ENCODE data around the gene WNK2. TPM values are rescaled to one million over a fixed set of nuclear protein-coding genes. Genes with fewer than 3 reads are reported as not detected.

The WNK2 gene
- total and polyA plus RNA-seq, 4 donors: 29.2 to 124 (median 69.5) TPM

GRCh38 chr9:93172666-93173364 lies 11.1 kb upstream of the WNK2 start:
- Histone ChIP-seq H3K36me3 (ENCODE audit: control insufficient read depth, insufficient read depth, low read length) (no peaks in the 10 kb centered on the region), H3K27ac (ENCODE audit: low read depth, low read length) (no peak overlapping the region), H3K9me3 (ENCODE audit: control insufficient read depth, insufficient read depth, low read length) (no peaks in the 10 kb centered on the region), H3K4me1 (ENCODE audit: control insufficient read depth, insufficient read depth, low read length) (peaks cover 14% of the 10 kb centered on the region), H3K27me3 (ENCODE audit: control insufficient read depth, insufficient read depth, low read length) (no peaks in the 10 kb centered on the region), H3K4me3 (ENCODE audit: low read depth, low read length) (no peak overlapping the region)
- 64% methylated on average over 20 of the region's 20 CpGs for WGBS (ENCODE audit: insufficient coverage)
- DNase-seq (ENCODE audit: low read depth in 4 of 6, low spot score in 6 of 6): no peak

- H3K4me1 ChIP-seq (ENCODE audit: control insufficient read depth, insufficient read depth, low read length): peaks cover 10% of the 10 kb centered on the region
- no peak overlapping the region for H3K27ac ChIP-seq (ENCODE audit: low read depth, low read length)
- H3K9me3 ChIP-seq (ENCODE audit: control insufficient read depth, insufficient read depth, low read length): no peaks in the 10 kb centered on the region
- 78% methylated on average over 11 of the region's 12 CpGs for WGBS (ENCODE audit: insufficient coverage)
- H3K27me3 ChIP-seq (ENCODE audit: control insufficient read depth, insufficient read depth, low read length): no peaks in the 10 kb centered on the region
- no peak for DNase-seq (ENCODE audit: low read depth in 4 of 6, low spot score in 6 of 6)
- no peak overlapping the region for H3K4me3 ChIP-seq (ENCODE audit: low read depth, low read length)
- H3K36me3 ChIP-seq (ENCODE audit: control insufficient read depth, insufficient read depth, low read length): no peaks in the 10 kb centered on the region
Observed at GRCh38 chr9:93173365-93174051, 10.4 kb upstream of the WNK2 start.

- WGBS (ENCODE audit: insufficient coverage): 91% methylated on average over 1 of the region's 3 CpGs
Observed at GRCh38 chr9:93174976-93175375, 9.0 kb upstream of the WNK2 start.

GRCh38 chr9:93177676-93178075 lies 6.3 kb upstream of the WNK2 start:
- no peaks in the 10 kb centered on the region for H3K36me3 ChIP-seq (ENCODE audit: control insufficient read depth, insufficient read depth, low read length)
- no peaks in the 10 kb centered on the region for H3K9me3 ChIP-seq (ENCODE audit: control insufficient read depth, insufficient read depth, low read length)
- H3K27me3 ChIP-seq (ENCODE audit: control insufficient read depth, insufficient read depth, low read length): no peaks in the 10 kb centered on the region
- no peak overlapping the region for H3K27ac ChIP-seq (ENCODE audit: low read depth, low read length)
- DNase-seq (ENCODE audit: low read depth in 4 of 6, low spot score in 6 of 6): no peak
- 61% methylated on average over 5 of the region's 6 CpGs for WGBS (ENCODE audit: insufficient coverage)
- H3K4me3 ChIP-seq (ENCODE audit: low read depth, low read length): no peak overlapping the region
- H3K4me1 ChIP-seq (ENCODE audit: control insufficient read depth, insufficient read depth, low read length): peaks cover 9% of the 10 kb centered on the region

More at GRCh38 chr9:93174976-93175375, 9.0 kb upstream of the WNK2 start:
- no peak for DNase-seq (ENCODE audit: low read depth in 4 of 6, low spot score in 6 of 6)
- Histone ChIP-seq H3K27me3 (ENCODE audit: control insufficient read depth, insufficient read depth, low read length) (no peaks in the 10 kb centered on the region), H3K36me3 (ENCODE audit: control insufficient read depth, insufficient read depth, low read length) (no peaks in the 10 kb centered on the region), H3K9me3 (ENCODE audit: control insufficient read depth, insufficient read depth, low read length) (no peaks in the 10 kb centered on the region), H3K4me1 (ENCODE audit: control insufficient read depth, insufficient read depth, low read length) (peaks cover 10% of the 10 kb centered on the region), H3K27ac (ENCODE audit: low read depth, low read length) (no peak overlapping the region), H3K4me3 (ENCODE audit: low read depth, low read length) (no peak overlapping the region)

- H3K4me3 ChIP-seq (ENCODE audit: low read depth, low read length): no peak overlapping the region
- 82% methylated on average over 22 of the region's 22 CpGs for WGBS (ENCODE audit: insufficient coverage)
- no peak overlapping the region for H3K27ac ChIP-seq (ENCODE audit: low read depth, low read length)
- H3K4me1 ChIP-seq (ENCODE audit: control insufficient read depth, insufficient read depth, low read length): peaks cover 17% of the 10 kb centered on the region
- no peaks in the 10 kb centered on the region for H3K9me3 ChIP-seq (ENCODE audit: control insufficient read depth, insufficient read depth, low read length)
- H3K36me3 ChIP-seq (ENCODE audit: control insufficient read depth, insufficient read depth, low read length): no peaks in the 10 kb centered on the region
- peaks cover 5% of the 10 kb centered on the region for H3K27me3 ChIP-seq (ENCODE audit: control insufficient read depth, insufficient read depth, low read length)
- DNase-seq (ENCODE audit: low read depth in 4 of 6, low spot score in 6 of 6): no peak
Observed at GRCh38 chr9:93178851-93179786, 4.8 kb upstream of the WNK2 start.

- Histone ChIP-seq H3K4me3 (ENCODE audit: low read depth, low read length) (no peak overlapping the region), H3K4me1 (ENCODE audit: control insufficient read depth, insufficient read depth, low read length) (peaks cover 24% of the 10 kb centered on the region), H3K36me3 (ENCODE audit: control insufficient read depth, insufficient read depth, low read length) (peaks cover 7% of the 10 kb centered on the region), H3K27me3 (ENCODE audit: control insufficient read depth, insufficient read depth, low read length) (peaks cover 5% of the 10 kb centered on the region), H3K27ac (ENCODE audit: low read depth, low read length) (no peak overlapping the region), H3K9me3 (ENCODE audit: control insufficient read depth, insufficient read depth, low read length) (no peaks in the 10 kb centered on the region)
- 73% methylated on average over 1 of the region's 1 CpG for WGBS (ENCODE audit: insufficient coverage)
- no peak for DNase-seq (ENCODE audit: low read depth in 4 of 6, low spot score in 6 of 6)
Observed at GRCh38 chr9:93180938-93181337, 3.0 kb upstream of the WNK2 start.

GRCh38 chr9:93181672-93182435 lies 2.1 kb upstream of the WNK2 start:
- no peak for DNase-seq (ENCODE audit: low read depth in 4 of 6, low spot score in 6 of 6)
- H3K36me3 ChIP-seq (ENCODE audit: control insufficient read depth, insufficient read depth, low read length): peaks cover 10% of the 10 kb centered on the region
- no peak overlapping the region for H3K27ac ChIP-seq (ENCODE audit: low read depth, low read length)
- no peaks in the 10 kb centered on the region for H3K9me3 ChIP-seq (ENCODE audit: control insufficient read depth, insufficient read depth, low read length)
- H3K4me1 ChIP-seq (ENCODE audit: control insufficient read depth, insufficient read depth, low read length): peaks cover 33% of the 10 kb centered on the region
- no peak overlapping the region for H3K4me3 ChIP-seq (ENCODE audit: low read depth, low read length)
- 91% methylated on average over 5 of the region's 5 CpGs for WGBS (ENCODE audit: insufficient coverage)
- H3K27me3 ChIP-seq (ENCODE audit: control insufficient read depth, insufficient read depth, low read length): peaks cover 5% of the 10 kb centered on the region

- H3K27me3 ChIP-seq (ENCODE audit: control insufficient read depth, insufficient read depth, low read length): peaks cover 5% of the 10 kb centered on the region
- 90% methylated on average over 1 of the region's 6 CpGs for WGBS (ENCODE audit: insufficient coverage)
- H3K4me3 ChIP-seq (ENCODE audit: low read depth, low read length): no peak overlapping the region
- no peaks in the 10 kb centered on the region for H3K9me3 ChIP-seq (ENCODE audit: control insufficient read depth, insufficient read depth, low read length)
- H3K27ac ChIP-seq (ENCODE audit: low read depth, low read length): no peak overlapping the region
- DNase-seq (ENCODE audit: low read depth in 4 of 6, low spot score in 6 of 6): no peak
- peaks cover 11% of the 10 kb centered on the region for H3K36me3 ChIP-seq (ENCODE audit: control insufficient read depth, insufficient read depth, low read length)
- peaks cover 39% of the 10 kb centered on the region for H3K4me1 ChIP-seq (ENCODE audit: control insufficient read depth, insufficient read depth, low read length)
Observed at GRCh38 chr9:93182572-93182971, 1.4 kb upstream of the WNK2 start.

GRCh38 chr9:93183131-93183662 lies 742 bp upstream of the WNK2 start:
- H3K4me1 ChIP-seq (ENCODE audit: control insufficient read depth, insufficient read depth, low read length): peaks cover 41% of the 10 kb centered on the region
- H3K27ac ChIP-seq (ENCODE audit: low read depth, low read length): no peak overlapping the region
- peaks cover 17% of the 10 kb centered on the region for H3K36me3 ChIP-seq (ENCODE audit: control insufficient read depth, insufficient read depth, low read length)
- DNase-seq (ENCODE audit: low read depth in 4 of 6, low spot score in 6 of 6): no peak
- peaks cover 5% of the 10 kb centered on the region for H3K27me3 ChIP-seq (ENCODE audit: control insufficient read depth, insufficient read depth, low read length)
- H3K4me3 ChIP-seq (ENCODE audit: low read depth, low read length): peak overlapping the region; percentile 54
- no peaks in the 10 kb centered on the region for H3K9me3 ChIP-seq (ENCODE audit: control insufficient read depth, insufficient read depth, low read length)
- 88% methylated on average over 4 of the region's 5 CpGs for WGBS (ENCODE audit: insufficient coverage)

All from spinal cord (tissue), 10 donors.